Heart right ventricle (tissue), 16 donors: ENCODE results near the gene POP4. TPM values are rescaled to one million over a fixed set of nuclear protein-coding genes. Genes with fewer than 3 reads are reported as not detected.

Source experiments
- ATAC-seq, 8 donors: fragments of 200-7000 bp; cut with Tn5 transposase; one replicate each; pipeline ENCODE4 v1.9.1; 2020; ENCODE audit warnings: mild to moderate bottlenecking in 8 of 8, moderate library complexity in 8 of 8, moderate number of reproducible peaks in 1 of 8
- DNase-seq, 2 donors: peaks; one replicate each; pipeline ENCODE4 v3.0.0-alpha.2; 2020
- H3K27ac ChIP-seq, 10 donors: fragments of 200-600 bp; sonication (generic) in 2 of 10; one replicate each; pipeline versions ENCODE4 v1.5.0 to v1.8.0; 2020 to 2022; ENCODE audit warnings: mild to moderate bottlenecking in 3 of 10
- H3K27me3 ChIP-seq, 7 donors: fragments of 200-600 bp; one replicate each; pipeline ENCODE4 v1.8.0; 2021 to 2022; ENCODE audit warnings: mild to moderate bottlenecking in 2 of 7
- H3K36me3 ChIP-seq, 9 donors: fragments of 200-600 bp; sonication (generic) in 1 of 9; one replicate each; pipeline versions ENCODE4 v1.5.0 to v1.8.0; 2020 to 2022; ENCODE audit warnings: mild to moderate bottlenecking in 2 of 9
- H3K4me1 ChIP-seq, 9 donors: fragments of 200-600 bp; sonication (generic) in 1 of 9; one replicate each; pipeline versions ENCODE4 v1.5.0 to v1.8.0; 2020 to 2022; ENCODE audit warnings: mild to moderate bottlenecking in 4 of 9
- H3K4me3 ChIP-seq, 10 donors: fragments of 200-600 bp; sonication (generic) in 2 of 10; one replicate each; pipeline versions ENCODE4 v1.5.0 to v1.8.0; 2020 to 2022; ENCODE audit warnings: mild to moderate bottlenecking in 7 of 10, moderate library complexity in 2 of 10
- H3K9me3 ChIP-seq, 11 donors: fragments of 200-600 bp in 10 of 11; sonication (generic) in 2 of 11; one replicate each; pipeline versions ENCODE4 v1.5.0 to v1.8.0; 2013 to 2022; ENCODE audit warnings: mild to moderate bottlenecking in 2 of 11, control low read depth in 1 of 11, moderate library complexity in 1 of 11
- CTCF ChIP-seq, 9 donors: fragments of 200-600 bp; sonication (generic) in 2 of 9; IDR thresholded peaks; one replicate each; pipeline versions ENCODE4 v1.5.0 to v1.8.0; 2021 to 2022; ENCODE audit warnings: antibody characterized with exemption in 9 of 9, mild to moderate bottlenecking in 5 of 9, moderate library complexity in 1 of 9
- WGBS, 2 donors: extraction: QIAGEN DNeasy Blood & Tissue Kit; methylation state at CpG; one replicate each; pipeline ENCODE4 v1.1.7; 2013; ENCODE audit warnings: inconsistent platforms in 1 of 2; 5-methylcytosine and 5-hydroxymethylcytosine counted together
- intact Hi-C, 10 donors: fragments of 100-400 bp; cut with DNase I; formaldehyde crosslinking; loops; one replicate each; pipeline versions ENCODE4 v1.11.1 to v1.14.2; 2022
- polyA plus RNA-seq, 2 donors: library from polyadenylated mRNA; stranded (reverse); fragments of 200-250 nt; gene quantifications; one replicate each; pipeline ENCODE4 v1.2.3, GENCODE V29; 2013
- total RNA-seq, 10 donors: library from RNA; stranded (reverse); fragmentation: NEBNext Ultra II Directional in 3 of 10; extraction: Animal tissue kit (Norgen Biotek cat#: 25700) in 3 of 10; gene quantifications; one replicate each; pipeline versions ENCODE4 v1.2.1 to v1.2.4, GENCODE V29; 2021 to 2023
- donor health status: Arrhythmogenic right ventricular cardiomyopathy.
- donor health status: ischemic (EF 13 %, LVEDD 7.1; RV severe dilation, severe dysfunction).
- donor health status: healthy with polysubstance abuse.
- donor health status: DM: no; HTN: yes; CAD: no.
- donor health status: DM: no; HTN: no; CAD: no.
- donor health status: ischemic (EF 25% LVEDD 6.9; RV normal size, moderate dysfunction).
- donor health status: ischemic (EF 25% LVEDD 5.7; RV mildly dilated, moderate dysfunction).
- donor health status: healthy.
- donor health status: DM: yes; HTN: yes; CAD: no.
- donor health status: Ischemic cardiomyopathy.
- donor health status: ischemic (EF 35%, LVEDD 5.7; RV mildly dilated, moderate dysfunction).
- donor health status: nonischemic (EF 11% LVEDD 7.7; RV severe dilation, severe dysfunction).
- donor health status: DM: yes; HTN: yes; CAD: no.
- donor health status: PGD.
- donor health status: ischemic (EF 29% LVEDD 5.4; RV normal size, mild dysfunction).
- donor health status: nonischemic (EF 23%, LVEDD 6.1; RV moderate dilation, normal function).

Gene POP4
- total and polyA plus RNA-seq, 12 donors: 46.6 to 108 (median 51.7) TPM

DNA sequence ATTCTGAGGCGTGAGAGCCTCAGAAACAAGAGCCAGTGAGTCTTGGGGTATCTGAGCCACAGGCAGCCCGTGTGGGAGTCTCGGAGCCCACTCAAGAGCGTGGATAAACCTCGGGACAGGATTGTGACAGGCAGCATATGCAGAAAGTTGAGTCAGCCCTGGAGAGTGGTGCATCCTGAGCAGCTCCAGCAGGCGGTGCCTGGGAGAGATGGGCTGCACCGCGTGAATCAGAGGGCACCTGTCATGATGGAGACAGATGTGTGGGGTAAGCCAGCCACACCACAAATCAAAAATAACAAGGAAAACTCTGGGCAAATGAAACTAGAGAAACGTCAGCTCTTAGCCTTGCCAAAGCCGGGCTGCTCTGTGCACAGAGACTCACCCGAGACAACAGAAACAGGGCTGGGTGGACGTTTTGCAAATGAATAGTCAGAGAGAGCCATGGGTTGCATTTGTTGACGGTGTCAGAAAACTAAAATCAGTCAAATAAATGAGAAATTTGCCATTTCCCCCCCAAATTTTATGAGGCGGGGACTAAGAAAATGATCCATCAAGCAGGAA lies 30.0 kb upstream of the POP4 start:
- peaks cover 5 to 91% (median 78%) of the 10 kb centered on the region in 7 donors for H3K27me3 ChIP-seq
- no peak for ATAC-seq

GRCh38 chr19:29576761-29577648 lies 29.1 kb upstream of the POP4 start:
- ATAC-seq (no peak), DNase-seq (no peak)
- peaks cover 0 to 6% (median 0%) of the 10 kb centered on the region in 11 donors for H3K9me3 ChIP-seq
- no peak for TF ChIP-seq CTCF (IDR thresholded peaks at IDR 0.05)
- no peaks in the 10 kb centered on the region for H3K36me3 ChIP-seq
- no peak overlapping the region for H3K4me3 ChIP-seq
- no peak overlapping the region for H3K27ac ChIP-seq
- 62 to 63% methylated on average over 15 of the region's 15 CpGs for WGBS, 2 donors
- no peaks in the 10 kb centered on the region for H3K4me1 ChIP-seq
- intact Hi-C loops: no loop called here
- H3K27me3 ChIP-seq: peaks cover 5 to 82% (median 69%) of the 10 kb centered on the region in 7 donors

More for the DNA sequence above, 30.0 kb upstream of the POP4 start:
- DNase-seq: no peak
- Histone ChIP-seq H3K9me3 (peaks cover 0 to under 1% (median 0%) of the 10 kb centered on the region in 11 donors), H3K4me1 (no peaks in the 10 kb centered on the region), H3K36me3 (no peaks in the 10 kb centered on the region), H3K4me3 (no peak overlapping the region), H3K27ac (no peak overlapping the region)
- TF ChIP-seq CTCF (IDR thresholded peaks at IDR 0.05): no peak
- intact Hi-C loops: no loop called here
- 36% methylated on average over 14 of the region's 14 CpGs for WGBS, 2 donors

GRCh38 chr19:29577649-29577963 lies 28.5 kb upstream of the POP4 start:
- WGBS, 2 donors: 59 to 67% methylated on average over 3 of the region's 3 CpGs
- intact Hi-C loops: no loop called here
- Histone ChIP-seq H3K4me3 (no peak overlapping the region), H3K9me3 (peaks cover 0 to 6% (median 0%) of the 10 kb centered on the region in 11 donors), H3K27me3 (peaks cover 5 to 78% (median 67%) of the 10 kb centered on the region in 7 donors), H3K27ac (no peak overlapping the region), H3K36me3 (no peaks in the 10 kb centered on the region), H3K4me1 (no peaks in the 10 kb centered on the region)
- DNase-seq: no peak
- no peak for ATAC-seq
- TF ChIP-seq CTCF (IDR thresholded peaks at IDR 0.05): no peak

- intact Hi-C loops: no loop called here
- ATAC-seq (no peak), DNase-seq (no peak)
- no peak overlapping the region for H3K4me3 ChIP-seq
- WGBS, 2 donors: 64 to 66% methylated on average over 8 of the region's 8 CpGs
- no peak overlapping the region for H3K27ac ChIP-seq
- H3K4me1 ChIP-seq: no peaks in the 10 kb centered on the region
- no peaks in the 10 kb centered on the region for H3K36me3 ChIP-seq
- peaks cover 5 to 78% (median 64%) of the 10 kb centered on the region in 7 donors for H3K27me3 ChIP-seq
- H3K9me3 ChIP-seq: peaks cover 0 to 6% (median 0%) of the 10 kb centered on the region in 11 donors
- TF ChIP-seq CTCF (IDR thresholded peaks at IDR 0.05): no peak
Measured at GRCh38 chr19:29578349-29578748, 27.7 kb upstream of the POP4 start.
